ENCODE data around the gene TANC1. TPM values are rescaled to one million over a fixed set of nuclear protein-coding genes. Genes with fewer than 3 reads are reported as not detected.

Gene TANC1
- total RNA-seq, 4 donors from 2014 or later, result 34.5 to 125 (median 47.0) TPM

GRCh38 chr2:159015174-159015573, 46.7 kb downstream of the TANC1 start:
- intact Hi-C loops (cut with DNase I; ENCODE audit: low total_unique reads) (no loop called here), in situ Hi-C loops (cut with MboI; ENCODE audit: low pct_ligation_motif_present in 1 of 4, low pct_unique_long_range_greater_than_20kb in 1 of 4, low sequenced_read_pairs in 3 of 4) (no loop called here)
- H3K4me3 ChIP-seq, result no peak overlapping the region
- 83 to 89% methylated on average over 1 to 2 of the region's 2 CpGs for WGBS, 2 donors (ENCODE audit: low coverage in 1 of 2)
- H3K9me3 ChIP-seq, result peaks cover 12 to 13% of the 10 kb centered on the region in 2 donors
- TF ChIP-seq POLR2A (IDR thresholded peaks at IDR 0.05) (no peak), EP300 (IDR thresholded peaks at IDR 0.05; ENCODE audit: low read depth) (no peak)
- H3K4me1 ChIP-seq, result peaks cover 0 to 11% (median 0%) of the 10 kb centered on the region in 4 donors
- H3K36me3 ChIP-seq, result peaks cover 0 to 13% (median 0%) of the 10 kb centered on the region in 4 donors
- no peak for DNase-seq
- H3K27me3 ChIP-seq, result no peaks in the 10 kb centered on the region
- H3K27ac ChIP-seq, result no peak overlapping the region

GRCh38 chr2:159015823-159016222, 47.4 kb downstream of the TANC1 start:
- Histone ChIP-seq H3K27me3 (no peaks in the 10 kb centered on the region), H3K4me3 (no peak overlapping the region), H3K36me3 (peaks cover 0 to 13% (median 0%) of the 10 kb centered on the region in 4 donors), H3K4me1 (peaks cover 0 to 5% (median 0%) of the 10 kb centered on the region in 4 donors), H3K9me3 (peaks cover 12 to 13% of the 10 kb centered on the region in 2 donors), H3K27ac (no peak overlapping the region)
- intact Hi-C loops (cut with DNase I; ENCODE audit: low total_unique reads), result no loop called here
- WGBS, 2 donors (ENCODE audit: low coverage in 1 of 2), result 97 to 100% methylated on average over 2 of the region's 2 CpGs
- in situ Hi-C loops (cut with MboI; ENCODE audit: low pct_ligation_motif_present in 1 of 4, low pct_unique_long_range_greater_than_20kb in 1 of 4, low sequenced_read_pairs in 3 of 4), result no loop called here
- no peak for TF ChIP-seq CTCF (IDR thresholded peaks at IDR 0.05)
- no peak for DNase-seq

- peaks cover 12 to 13% of the 10 kb centered on the region in 2 donors for H3K9me3 ChIP-seq
- 71 to 72% methylated on average over 5 of the region's 5 CpGs for WGBS, 2 donors (ENCODE audit: low coverage in 1 of 2)
- TF ChIP-seq POLR2AphosphoS5 (IDR thresholded peaks at IDR 0.05) (no peak), POLR2A (IDR thresholded peaks at IDR 0.05) (no peak), CTCF (IDR thresholded peaks at IDR 0.05) (no peak)
- in situ Hi-C loops (cut with MboI; ENCODE audit: low pct_ligation_motif_present in 1 of 4, low pct_unique_long_range_greater_than_20kb in 1 of 4, low sequenced_read_pairs in 3 of 4), result no loop called here
- H3K4me1 ChIP-seq, result peaks cover 0 to under 1% (median 0%) of the 10 kb centered on the region in 4 donors
- no peaks in the 10 kb centered on the region for H3K27me3 ChIP-seq
- peaks cover 0 to 13% (median 0%) of the 10 kb centered on the region in 4 donors for H3K36me3 ChIP-seq
- H3K4me3 ChIP-seq, result no peak overlapping the region
- no peak overlapping the region for H3K27ac ChIP-seq
- intact Hi-C loops (cut with DNase I; ENCODE audit: low total_unique reads), result no loop called here
- DNase-seq, result no peak
These were observed 49.4 kb downstream of the TANC1 start for GRCh38 chr2:159017837-159018236.

- 93% methylated on average over 6 of the region's 6 CpGs; no CpG with 5 or more reads in 1 of the 2 donors for WGBS, 2 donors (ENCODE audit: low coverage in 1 of 2)
- in situ Hi-C loops (cut with MboI; ENCODE audit: low pct_ligation_motif_present in 1 of 4, low pct_unique_long_range_greater_than_20kb in 1 of 4, low sequenced_read_pairs in 3 of 4), result no loop called here
- H3K4me1 ChIP-seq, result no peaks in the 10 kb centered on the region
- H3K36me3 ChIP-seq, result peaks cover 0 to 13% (median 0%) of the 10 kb centered on the region in 4 donors
- no peaks in the 10 kb centered on the region for H3K27me3 ChIP-seq
- H3K4me3 ChIP-seq, result no peak overlapping the region
- H3K9me3 ChIP-seq, result peaks cover 12 to 13% of the 10 kb centered on the region in 2 donors
- no peak for DNase-seq
- TF ChIP-seq POLR2A (IDR thresholded peaks at IDR 0.05), result no peak
- TF ChIP-seq CTCF (IDR thresholded peaks at IDR 0.05), result no peak
- TF ChIP-seq POLR2AphosphoS5 (IDR thresholded peaks at IDR 0.05), result no peak
- no peak for TF ChIP-seq EP300 (IDR thresholded peaks at IDR 0.05; ENCODE audit: low read depth)
- H3K27ac ChIP-seq, result no peak overlapping the region
- intact Hi-C loops (cut with DNase I; ENCODE audit: low total_unique reads), result no loop called here
These were observed 50.6 kb downstream of the TANC1 start for GRCh38 chr2:159019021-159019420.

- no peak overlapping the region for H3K27ac ChIP-seq
- 75 to 97% methylated on average over 4 to 5 of the region's 5 CpGs for WGBS, 2 donors (ENCODE audit: low coverage in 1 of 2)
- in situ Hi-C loops (cut with MboI; ENCODE audit: low pct_ligation_motif_present in 1 of 4, low pct_unique_long_range_greater_than_20kb in 1 of 4, low sequenced_read_pairs in 3 of 4), result no loop called here
These were observed 53.6 kb downstream of the TANC1 start for GRCh38 chr2:159022019-159022418.

More at GRCh38 chr2:159022019-159022418, 53.6 kb downstream of the TANC1 start:
- Histone ChIP-seq H3K9me3 (no peaks in the 10 kb centered on the region), H3K4me1 (peaks cover 0 to 3% (median 0%) of the 10 kb centered on the region in 4 donors), H3K4me3 (no peak overlapping the region), H3K36me3 (no peaks in the 10 kb centered on the region), H3K27me3 (no peaks in the 10 kb centered on the region)
- TF ChIP-seq EP300 (IDR thresholded peaks at IDR 0.05; ENCODE audit: low read depth) (no peak), POLR2A (IDR thresholded peaks at IDR 0.05) (no peak), CTCF (IDR thresholded peaks at IDR 0.05) (no peak), POLR2AphosphoS5 (IDR thresholded peaks at IDR 0.05) (no peak)
- no peak for DNase-seq
- intact Hi-C loops (cut with DNase I; ENCODE audit: low total_unique reads), result no loop called here

Measured in transverse colon (tissue), 4 donors.